OCI-LY7 (cell line): ENCODE measurements around the gene SAMM50. TPM values are rescaled to one million over a fixed set of nuclear protein-coding genes. Genes with fewer than 3 reads are reported as not detected.

Experiments
- BruUV-seq: library from RNA; stranded (reverse); fragments of 400-500 nt; replicated peaks from 2 replicates; lab custom pipeline; 2021; lab: Mats Ljungman, UMichigan
- CTCF ChIA-PET: fragments of 300-600 bp; sonication (Branson Sonifier 250); formaldehyde crosslinking; loops from one replicate; lab custom pipeline; 2022; ENCODE audit warnings: antibody characterized with exemption; ENCODE audit not compliant: unreplicated experiment; lab: Charles Lee
- POLR2A ChIA-PET: fragments of 300-600 bp; sonication (Branson Sonifier 250); formaldehyde crosslinking; loops from one replicate; lab custom pipeline; 2022; ENCODE audit warnings: antibody characterized with exemption; lab: Charles Lee
- DNase-seq: peaks from one replicate; pipeline ENCODE4 v3.0.0-alpha.2; 2015; ENCODE audit warnings: low spot score
- H2AFZ ChIP-seq: fragments of 200-600 bp; sonication (generic), shearing (Covaris generic); 2 replicates; pipeline ENCODE4 v1.6.1; 2014; ENCODE audit warnings: mild to moderate bottlenecking, antibody characterized with exemption, low read length, moderate library complexity
- H3K27ac ChIP-seq: fragments of 200-600 bp; sonication (generic); 2 replicates; pipeline ENCODE4 v1.5.1; 2014; ENCODE audit warnings: mixed run types, low read depth, mild to moderate bottlenecking, moderate library complexity, low read length, inconsistent platforms; ENCODE audit not compliant: poor library complexity, severe bottlenecking
- H3K36me3 ChIP-seq: fragments of 200-600 bp; sonication (generic); 2 replicates; pipeline ENCODE4 v1.6.1; 2014; ENCODE audit warnings: mild to moderate bottlenecking, antibody characterized with exemption, low read length, moderate library complexity, mixed read lengths; ENCODE audit not compliant: insufficient read depth
- H3K4me1 ChIP-seq: fragments of 200-600 bp; sonication (generic); 2 replicates; pipeline ENCODE4 v1.5.1; 2014; ENCODE audit warnings: mild to moderate bottlenecking, low read length; ENCODE audit not compliant: insufficient read depth, poor library complexity, severe bottlenecking
- H3K4me2 ChIP-seq: fragments of 200-600 bp; sonication (generic); 2 replicates; pipeline ENCODE4 v1.6.1; 2014; ENCODE audit warnings: mild to moderate bottlenecking, low read length
- H3K4me3 ChIP-seq: fragments of 200-600 bp; sonication (generic); 2 replicates; pipeline ENCODE4 v1.5.1; 2014; ENCODE audit warnings: mild to moderate bottlenecking, low read depth, low read length; ENCODE audit not compliant: poor library complexity, severe bottlenecking
- H3K79me2 ChIP-seq: fragments of 200-600 bp; sonication (generic); 2 replicates; pipeline ENCODE4 v1.6.1; 2016; ENCODE audit warnings: low read depth, mild to moderate bottlenecking, low read length, moderate library complexity, mixed read lengths; ENCODE audit not compliant: insufficient read depth
- H3K9me2 ChIP-seq: fragments of 200-600 bp; sonication (generic); 2 replicates; pipeline ENCODE4 v1.6.1; 2016; ENCODE audit warnings: mild to moderate bottlenecking, low read length, mixed read lengths; ENCODE audit not compliant: insufficient read depth
- H3K9me3 ChIP-seq: fragments of 200-600 bp; sonication (generic); 2 replicates; pipeline ENCODE4 v1.6.1; 2014; ENCODE audit warnings: mild to moderate bottlenecking, mixed run types, low read length, mixed read lengths
- H4K20me1 ChIP-seq: fragments of 200-600 bp; sonication (generic); 2 replicates; pipeline ENCODE4 v1.6.1; 2014; ENCODE audit warnings: mild to moderate bottlenecking, antibody characterized with exemption, low read length, moderate library complexity, mixed read lengths; ENCODE audit not compliant: insufficient read depth
- EZH2phosphoT487 ChIP-seq: fragments of 200-600 bp; sonication (generic); IDR thresholded peaks from 2 replicates; pipeline ENCODE4 v1.6.1; 2018; ENCODE audit warnings: low read depth, borderline replicate concordance, mild to moderate bottlenecking, mixed run types, antibody characterized with exemption, low read length, moderate library complexity, mixed read lengths
- intact Hi-C: fragments of 100-400 bp; cut with micrococcal nuclease; formaldehyde crosslinking; loops from one replicate; pipeline ENCODE4 v1.10.0; 2022; ENCODE audit not compliant: unreplicated experiment
- total RNA-seq, 2 experiments: library from RNA; depleted of rRNA in 1 of 2; stranded (reverse); fragments of >200 nt in 1 of 2; shearing (Covaris generic) in 1 of 2; gene quantifications; 2 replicates each; pipeline ENCODE4 v1.2.3, GENCODE V29; 2014 to 2022
- TF ChIP-seq, protein P1 (sequence below): fragments of 200-600 bp; sonication (generic); conservative IDR thresholded peaks from 2 replicates; pipeline ENCODE4 v1.5.1; 2014; ENCODE audit warnings: mild to moderate bottlenecking, antibody characterized with exemption, low read length, moderate library complexity, mixed read lengths

SAMM50 gene
- total RNA-seq, 2 experiments from 2014 or later, result 34.6 to 72.9 TPM

- ChIA-PET POLR2A (no interaction called here), CTCF (no interaction called here)
- Histone ChIP-seq H3K36me3 (no peaks in the 10 kb centered on the region), H4K20me1 (no peaks in the 10 kb centered on the region), H3K9me3 (no peaks in the 10 kb centered on the region), H3K4me2 (no peak overlapping the region), H3K4me1 (no peaks in the 10 kb centered on the region), H3K9me2 (no peaks in the 10 kb centered on the region), H2AFZ (no peak overlapping the region), H3K27ac (no peak overlapping the region), H3K79me2 (no peaks in the 10 kb centered on the region), H3K4me3 (no peak overlapping the region)
- TF ChIP-seq EZH2phosphoT487, result no peak
- TF ChIP-seq, protein P1, sequence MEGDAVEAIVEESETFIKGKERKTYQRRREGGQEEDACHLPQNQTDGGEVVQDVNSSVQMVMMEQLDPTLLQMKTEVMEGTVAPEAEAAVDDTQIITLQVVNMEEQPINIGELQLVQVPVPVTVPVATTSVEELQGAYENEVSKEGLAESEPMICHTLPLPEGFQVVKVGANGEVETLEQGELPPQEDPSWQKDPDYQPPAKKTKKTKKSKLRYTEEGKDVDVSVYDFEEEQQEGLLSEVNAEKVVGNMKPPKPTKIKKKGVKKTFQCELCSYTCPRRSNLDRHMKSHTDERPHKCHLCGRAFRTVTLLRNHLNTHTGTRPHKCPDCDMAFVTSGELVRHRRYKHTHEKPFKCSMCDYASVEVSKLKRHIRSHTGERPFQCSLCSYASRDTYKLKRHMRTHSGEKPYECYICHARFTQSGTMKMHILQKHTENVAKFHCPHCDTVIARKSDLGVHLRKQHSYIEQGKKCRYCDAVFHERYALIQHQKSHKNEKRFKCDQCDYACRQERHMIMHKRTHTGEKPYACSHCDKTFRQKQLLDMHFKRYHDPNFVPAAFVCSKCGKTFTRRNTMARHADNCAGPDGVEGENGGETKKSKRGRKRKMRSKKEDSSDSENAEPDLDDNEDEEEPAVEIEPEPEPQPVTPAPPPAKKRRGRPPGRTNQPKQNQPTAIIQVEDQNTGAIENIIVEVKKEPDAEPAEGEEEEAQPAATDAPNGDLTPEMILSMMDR, result no peak
- BruUV-seq, result no TSS peak
- no peak for DNase-seq
- intact Hi-C loops, result no loop called here
These were observed 26.8 kb upstream of the SAMM50 start for GRCh38 chr22:43928468-43928867.

DNA sequence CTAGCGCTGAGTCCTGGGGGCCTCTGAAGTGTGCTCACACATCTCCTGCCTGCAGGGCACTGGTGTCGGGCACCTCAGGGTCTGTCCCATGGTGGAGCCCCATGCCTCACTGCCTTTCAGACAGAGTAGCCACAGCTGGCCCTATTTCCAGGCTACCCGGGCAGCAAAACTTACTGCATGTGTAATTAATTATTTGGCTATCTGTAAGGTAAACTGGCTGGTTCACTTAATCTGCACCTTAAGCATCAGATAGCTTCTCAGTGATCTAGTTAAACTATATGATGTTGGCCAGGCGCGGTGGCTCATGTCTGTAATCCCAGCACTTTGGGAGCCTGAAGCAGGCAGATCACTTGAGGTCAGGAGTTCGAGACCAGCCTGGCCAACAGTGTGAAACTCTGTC lies 26.3 kb upstream of the SAMM50 start:
- no peaks in the 10 kb centered on the region for H4K20me1 ChIP-seq
- H3K9me2 ChIP-seq, result no peaks in the 10 kb centered on the region
- no peaks in the 10 kb centered on the region for H3K9me3 ChIP-seq
- H3K79me2 ChIP-seq, result no peaks in the 10 kb centered on the region
- intact Hi-C loops, result no loop called here
- BruUV-seq, result no TSS peak
- POLR2A ChIA-PET, result interaction anchor here (0.9 kb wide), 1 partner anchor 129 kb away, joined by 4 read pairs; no protein-coding TSS in a partner anchor
- no peak overlapping the region for H2AFZ ChIP-seq
- H3K4me2 ChIP-seq, result no peak overlapping the region
- CTCF ChIA-PET, result no interaction called here
- no peak overlapping the region for H3K27ac ChIP-seq
- H3K36me3 ChIP-seq, result no peaks in the 10 kb centered on the region
- H3K4me1 ChIP-seq, result no peaks in the 10 kb centered on the region
- H3K4me3 ChIP-seq, result no peak overlapping the region
- no peak for DNase-seq
- TF ChIP-seq, protein P1, result no peak
- TF ChIP-seq EZH2phosphoT487, result no peak

GRCh38 chr22:43931771-43932170 lies 23.5 kb upstream of the SAMM50 start:
- CTCF ChIA-PET, result no interaction called here

More at GRCh38 chr22:43931771-43932170, 23.5 kb upstream of the SAMM50 start:
- H3K9me2 ChIP-seq, result no peaks in the 10 kb centered on the region
- no peaks in the 10 kb centered on the region for H3K79me2 ChIP-seq
- H3K4me3 ChIP-seq, result no peak overlapping the region
- H3K9me3 ChIP-seq, result no peaks in the 10 kb centered on the region
- BruUV-seq, result no TSS peak
- no peak overlapping the region for H3K4me2 ChIP-seq
- no peak overlapping the region for H3K27ac ChIP-seq
- H2AFZ ChIP-seq, result no peak overlapping the region
- TF ChIP-seq EZH2phosphoT487, result no peak
- TF ChIP-seq, protein P1, result no peak
- DNase-seq, result no peak
- intact Hi-C loops, result no loop called here
- no peaks in the 10 kb centered on the region for H4K20me1 ChIP-seq
- no peaks in the 10 kb centered on the region for H3K4me1 ChIP-seq
- H3K36me3 ChIP-seq, result no peaks in the 10 kb centered on the region
- POLR2A ChIA-PET, result no interaction called here
